Muscle layer of colon (tissue), 2 donors: Measurements from ENCODE around the gene GLI3.

Experiments used
- H3K27ac ChIP-seq: one replicate; pipeline ENCODE4 v1.7.0; 2013; ENCODE audit warnings: low read depth, mild to moderate bottlenecking, low read length, moderate library complexity
- H3K27me3 ChIP-seq, 2 donors: one replicate each; pipeline ENCODE4 v1.7.0; 2013; ENCODE audit warnings: low read length in 2 of 2, mild to moderate bottlenecking in 2 of 2; ENCODE audit not compliant: insufficient read depth in 2 of 2, control insufficient read depth in 1 of 2
- H3K36me3 ChIP-seq: one replicate; pipeline ENCODE4 v1.7.0; 2013; ENCODE audit warnings: mild to moderate bottlenecking, low read length; ENCODE audit not compliant: insufficient read depth
- H3K4me1 ChIP-seq: one replicate; pipeline ENCODE4 v1.7.0; 2013; ENCODE audit warnings: mild to moderate bottlenecking, low read length; ENCODE audit not compliant: insufficient read depth
- H3K4me3 ChIP-seq, 2 donors: one replicate each; pipeline ENCODE4 v1.7.0; 2013; ENCODE audit warnings: low read length in 2 of 2, low read depth in 1 of 2, mild to moderate bottlenecking in 1 of 2, moderate library complexity in 1 of 2
- H3K9ac ChIP-seq: one replicate; pipeline ENCODE4 v1.7.0; 2013; ENCODE audit warnings: low read length
- H3K9me3 ChIP-seq: one replicate; pipeline ENCODE4 v1.7.0; 2013; ENCODE audit warnings: mild to moderate bottlenecking, low read length
- donor health status: abdominal sarcoma.
- donor health status: Adenocarcinoma of cecum.

GLI3 gene

GRCh38 chr7:42155584-42156290, 81.3 kb downstream of the GLI3 start:
- Histone ChIP-seq H3K4me3 (no peak overlapping the region), H3K27me3 (no peaks in the 10 kb centered on the region), H3K27ac (no peak overlapping the region), H3K4me1 (peaks cover 73% of the 10 kb centered on the region), H3K9ac (no peak overlapping the region), H3K9me3 (no peaks in the 10 kb centered on the region), H3K36me3 (no peaks in the 10 kb centered on the region)

GRCh38 chr7:42154173-42154572, 82.8 kb downstream of the GLI3 start:
- Histone ChIP-seq H3K4me1 (peaks cover 75% of the 10 kb centered on the region), H3K27me3 (no peaks in the 10 kb centered on the region), H3K4me3 (no peak overlapping the region), H3K36me3 (no peaks in the 10 kb centered on the region), H3K27ac (no peak overlapping the region), H3K9me3 (no peaks in the 10 kb centered on the region), H3K9ac (no peak overlapping the region)

GRCh38 chr7:42152329-42153205, 84.4 kb downstream of the GLI3 start:
- no peak overlapping the region for H3K9ac ChIP-seq
- no peaks in the 10 kb centered on the region for H3K27me3 ChIP-seq
- H3K36me3 ChIP-seq, result no peaks in the 10 kb centered on the region
- no peak overlapping the region for H3K4me3 ChIP-seq
- H3K9me3 ChIP-seq, result no peaks in the 10 kb centered on the region
- H3K27ac ChIP-seq, result peak overlapping the region; percentile 16
- peaks cover 63% of the 10 kb centered on the region for H3K4me1 ChIP-seq

- H3K9ac ChIP-seq, result no peak overlapping the region
- H3K4me1 ChIP-seq, result peaks cover 54% of the 10 kb centered on the region
- peak overlapping the region in 1 of 2 donors; percentile 8 for H3K4me3 ChIP-seq
- no peaks in the 10 kb centered on the region for H3K27me3 ChIP-seq
- peak overlapping the region; percentile 16 for H3K27ac ChIP-seq
- no peaks in the 10 kb centered on the region for H3K9me3 ChIP-seq
- peaks cover 4% of the 10 kb centered on the region for H3K36me3 ChIP-seq
These were observed 85.7 kb downstream of the GLI3 start for GRCh38 chr7:42151309-42151708.

GRCh38 chr7:42145539-42145938, 91.5 kb downstream of the GLI3 start:
- Histone ChIP-seq H3K36me3 (peaks cover 4% of the 10 kb centered on the region), H3K9me3 (no peaks in the 10 kb centered on the region), H3K27ac (no peak overlapping the region), H3K4me3 (no peak overlapping the region), H3K4me1 (peaks cover 26% of the 10 kb centered on the region), H3K9ac (no peak overlapping the region), H3K27me3 (no peaks in the 10 kb centered on the region)

- Histone ChIP-seq H3K9me3 (no peaks in the 10 kb centered on the region), H3K4me1 (peaks cover 17% of the 10 kb centered on the region), H3K27me3 (no peaks in the 10 kb centered on the region), H3K27ac (no peak overlapping the region), H3K4me3 (no peak overlapping the region), H3K36me3 (peaks cover 4% of the 10 kb centered on the region), H3K9ac (no peak overlapping the region)
These were observed 92.4 kb downstream of the GLI3 start for GRCh38 chr7:42144604-42145003.

- H3K4me1 ChIP-seq, result peaks cover 17% of the 10 kb centered on the region
- no peak overlapping the region for H3K27ac ChIP-seq
These were observed 93.1 kb downstream of the GLI3 start for GRCh38 chr7:42143711-42144600.

GRCh38 chr7:42142089-42142488, 94.9 kb downstream of the GLI3 start:
- no peak overlapping the region for H3K9ac ChIP-seq
- no peak overlapping the region for H3K27ac ChIP-seq
- no peaks in the 10 kb centered on the region for H3K9me3 ChIP-seq
- no peak overlapping the region for H3K4me3 ChIP-seq
- H3K4me1 ChIP-seq, result peaks cover 31% of the 10 kb centered on the region
- H3K36me3 ChIP-seq, result peaks cover 4% of the 10 kb centered on the region
- no peaks in the 10 kb centered on the region for H3K27me3 ChIP-seq

More at GRCh38 chr7:42143711-42144600, 93.1 kb downstream of the GLI3 start:
- no peaks in the 10 kb centered on the region for H3K27me3 ChIP-seq
- H3K36me3 ChIP-seq, result peaks cover 4% of the 10 kb centered on the region
- no peaks in the 10 kb centered on the region for H3K9me3 ChIP-seq
- H3K9ac ChIP-seq, result no peak overlapping the region
- H3K4me3 ChIP-seq, result no peak overlapping the region

- no peaks in the 10 kb centered on the region for H3K36me3 ChIP-seq
- H3K9ac ChIP-seq, result no peak overlapping the region
- no peak overlapping the region for H3K4me3 ChIP-seq
- H3K27ac ChIP-seq, result no peak overlapping the region
- H3K27me3 ChIP-seq, result no peaks in the 10 kb centered on the region
- no peaks in the 10 kb centered on the region for H3K9me3 ChIP-seq
- H3K4me1 ChIP-seq, result peaks cover 41% of the 10 kb centered on the region
These were observed 97.3 kb downstream of the GLI3 start for GRCh38 chr7:42139751-42140150.

GRCh38 chr7:42138691-42139090, 98.3 kb downstream of the GLI3 start:
- H3K27ac ChIP-seq, result no peak overlapping the region
- no peaks in the 10 kb centered on the region for H3K9me3 ChIP-seq
- no peak overlapping the region for H3K4me3 ChIP-seq
- H3K36me3 ChIP-seq, result no peaks in the 10 kb centered on the region
- no peaks in the 10 kb centered on the region for H3K27me3 ChIP-seq
- no peak overlapping the region for H3K9ac ChIP-seq
- H3K4me1 ChIP-seq, result peaks cover 45% of the 10 kb centered on the region

- H3K4me1 ChIP-seq, result peaks cover 45% of the 10 kb centered on the region
- no peak overlapping the region for H3K27ac ChIP-seq
- H3K36me3 ChIP-seq, result no peaks in the 10 kb centered on the region
- no peaks in the 10 kb centered on the region for H3K27me3 ChIP-seq
- H3K4me3 ChIP-seq, result no peak overlapping the region
- no peak overlapping the region for H3K9ac ChIP-seq
- no peaks in the 10 kb centered on the region for H3K9me3 ChIP-seq
These were observed 99.1 kb downstream of the GLI3 start for GRCh38 chr7:42137941-42138340.
